ENCODE data around the gene GJB1.
A peak's percentile ranks its signal among the peaks of the same experiment; 100 is the strongest.

The GJB1 gene

DNA sequence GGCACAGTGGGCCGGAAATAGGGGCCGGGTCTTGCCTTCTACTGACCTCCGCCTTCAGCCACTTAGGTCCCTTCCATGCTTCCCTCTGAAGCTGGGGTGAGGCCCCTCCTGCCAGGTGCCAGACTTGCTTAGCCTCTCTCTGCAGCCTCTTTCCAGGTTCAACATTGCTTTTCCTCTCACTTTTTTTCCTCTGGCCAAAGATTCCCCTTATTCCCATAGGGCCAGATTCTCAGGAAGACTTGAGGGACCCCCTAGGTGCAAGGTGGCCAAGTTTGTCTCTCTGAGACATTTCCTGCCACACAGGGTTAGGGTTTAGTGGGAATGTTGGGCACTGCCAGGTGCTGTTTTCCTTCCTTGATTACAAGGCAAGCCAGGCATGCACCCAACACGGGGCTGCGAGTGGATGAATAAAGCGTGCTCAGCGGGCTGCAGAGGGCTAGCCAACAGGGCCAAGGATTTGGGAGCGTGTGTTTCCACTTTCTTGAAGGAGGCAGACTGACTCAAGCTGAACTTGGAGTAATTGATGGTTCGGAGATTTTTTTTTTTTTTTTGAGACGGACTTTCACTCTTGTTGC, 7.6 kb upstream of the GJB1 start:
- no peak for DNase-seq (ENCODE audit: low read depth)

DNA sequence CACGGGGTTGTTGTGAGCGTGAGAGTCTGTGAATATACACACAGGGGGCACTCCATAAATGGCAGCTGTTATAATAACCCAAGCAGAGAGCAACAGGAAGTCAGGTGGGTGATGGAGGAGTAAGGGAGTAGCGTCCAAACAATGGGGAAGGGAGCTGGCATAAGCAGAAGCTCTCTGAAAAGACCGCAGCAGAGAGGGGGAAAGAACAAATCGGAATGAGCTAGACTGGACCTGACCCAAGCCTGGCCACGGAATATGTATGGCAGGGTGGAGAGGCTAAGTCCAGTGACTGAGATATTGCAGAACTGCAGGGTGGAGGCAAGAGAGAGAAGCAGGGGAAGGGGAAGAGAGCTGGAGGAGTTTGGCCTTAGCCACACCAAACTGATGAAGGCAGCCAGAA, 6.5 kb upstream of the GJB1 start:
- DNase-seq (ENCODE audit: low read depth), result no peak

DNA sequence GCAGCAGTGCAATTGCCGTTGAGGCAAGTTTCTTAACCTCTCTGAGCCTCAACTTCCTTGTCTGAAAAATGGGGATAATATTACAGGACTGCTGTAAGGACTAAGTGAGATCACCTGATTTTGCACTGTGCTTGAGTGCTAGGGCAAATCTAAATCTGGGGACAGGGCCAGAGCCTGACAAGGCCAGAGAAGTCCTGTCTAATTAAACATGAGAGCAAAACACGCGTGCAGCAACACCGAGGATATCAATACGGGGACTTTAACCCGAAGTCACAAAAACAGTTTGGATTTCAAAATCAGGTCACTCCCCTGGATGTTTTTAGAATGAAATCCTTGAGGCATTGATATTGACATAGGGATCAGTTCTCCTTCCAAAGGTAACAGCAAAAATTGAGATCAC, 5.7 kb upstream of the GJB1 start:
- DNase-seq (ENCODE audit: low read depth), result no peak

DNA sequence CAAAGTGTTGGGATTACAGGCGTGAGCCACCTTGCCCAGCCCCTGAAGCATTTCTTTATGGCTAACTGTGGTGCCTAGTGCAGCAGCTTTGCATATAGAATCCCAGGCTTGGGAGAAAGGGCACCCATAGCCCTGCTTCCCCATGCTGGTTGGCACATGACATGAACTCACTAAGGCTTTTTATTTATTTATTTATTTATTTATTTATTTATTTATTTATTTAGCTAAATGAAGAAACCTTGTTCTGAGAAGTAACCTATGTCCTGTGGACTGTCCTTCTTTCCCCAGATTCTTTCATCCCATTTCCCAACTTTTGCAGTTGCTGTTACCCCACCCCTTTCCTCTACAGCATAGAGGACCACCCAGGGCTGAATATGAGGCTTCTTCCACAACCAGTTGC, 1.9 kb upstream of the GJB1 start:
- no peak for DNase-seq (ENCODE audit: low read depth)

DNA sequence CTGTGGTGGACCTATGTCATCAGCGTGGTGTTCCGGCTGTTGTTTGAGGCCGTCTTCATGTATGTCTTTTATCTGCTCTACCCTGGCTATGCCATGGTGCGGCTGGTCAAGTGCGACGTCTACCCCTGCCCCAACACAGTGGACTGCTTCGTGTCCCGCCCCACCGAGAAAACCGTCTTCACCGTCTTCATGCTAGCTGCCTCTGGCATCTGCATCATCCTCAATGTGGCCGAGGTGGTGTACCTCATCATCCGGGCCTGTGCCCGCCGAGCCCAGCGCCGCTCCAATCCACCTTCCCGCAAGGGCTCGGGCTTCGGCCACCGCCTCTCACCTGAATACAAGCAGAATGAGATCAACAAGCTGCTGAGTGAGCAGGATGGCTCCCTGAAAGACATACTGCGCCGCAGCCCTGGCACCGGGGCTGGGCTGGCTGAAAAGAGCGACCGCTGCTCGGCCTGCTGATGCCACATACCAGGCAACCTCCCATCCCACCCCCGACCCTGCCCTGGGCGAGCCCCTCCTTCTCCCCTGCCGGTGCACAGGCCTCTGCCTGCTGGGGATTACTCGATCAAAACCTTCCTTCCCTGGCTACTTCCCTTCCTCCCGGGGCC, 1.2 kb downstream of the GJB1 start:
- no peak for DNase-seq (ENCODE audit: low read depth)

DNA sequence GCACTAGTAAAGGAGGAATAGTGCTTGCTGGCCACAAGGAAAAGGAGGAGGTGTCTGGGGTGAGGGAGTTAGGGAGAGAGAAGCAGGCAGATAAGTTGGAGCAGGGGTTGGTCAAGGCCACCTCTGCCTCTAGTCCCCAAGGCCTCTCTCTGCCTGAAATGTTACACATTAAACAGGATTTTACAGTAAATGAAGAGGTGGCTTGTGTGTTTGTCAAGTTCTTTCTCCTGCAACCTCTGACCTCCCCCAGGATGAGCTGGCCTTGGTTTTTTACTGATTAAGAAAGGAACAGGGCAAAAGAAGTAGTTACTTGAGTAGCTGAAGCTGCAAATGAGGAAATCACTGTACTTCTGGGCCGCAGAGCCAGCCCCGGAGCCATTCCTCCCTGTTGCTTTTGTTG, 2.0 kb downstream of the GJB1 start:
- DNase-seq (ENCODE audit: low read depth), result no peak

DNA sequence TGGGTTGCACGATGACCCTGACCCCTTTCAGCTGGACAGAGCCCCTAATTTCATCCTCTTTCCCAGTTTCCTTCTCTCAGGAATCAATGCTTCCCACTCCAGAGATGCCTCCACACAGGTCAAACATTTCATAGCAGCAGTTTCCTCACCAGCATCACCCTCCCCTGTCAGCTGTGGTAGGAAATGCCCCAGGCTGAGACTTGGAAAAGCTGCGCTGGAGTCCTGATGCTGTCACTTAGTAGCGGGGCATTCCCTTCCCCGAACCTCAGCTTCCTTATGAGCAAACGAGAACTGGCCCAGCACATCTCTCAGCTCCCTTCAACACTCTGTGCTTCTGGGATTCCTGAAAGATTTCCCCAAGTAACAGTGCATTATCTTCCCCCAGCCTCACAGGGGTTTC, 2.7 kb downstream of the GJB1 start:
- DNase-seq (ENCODE audit: low read depth), result no peak

DNA sequence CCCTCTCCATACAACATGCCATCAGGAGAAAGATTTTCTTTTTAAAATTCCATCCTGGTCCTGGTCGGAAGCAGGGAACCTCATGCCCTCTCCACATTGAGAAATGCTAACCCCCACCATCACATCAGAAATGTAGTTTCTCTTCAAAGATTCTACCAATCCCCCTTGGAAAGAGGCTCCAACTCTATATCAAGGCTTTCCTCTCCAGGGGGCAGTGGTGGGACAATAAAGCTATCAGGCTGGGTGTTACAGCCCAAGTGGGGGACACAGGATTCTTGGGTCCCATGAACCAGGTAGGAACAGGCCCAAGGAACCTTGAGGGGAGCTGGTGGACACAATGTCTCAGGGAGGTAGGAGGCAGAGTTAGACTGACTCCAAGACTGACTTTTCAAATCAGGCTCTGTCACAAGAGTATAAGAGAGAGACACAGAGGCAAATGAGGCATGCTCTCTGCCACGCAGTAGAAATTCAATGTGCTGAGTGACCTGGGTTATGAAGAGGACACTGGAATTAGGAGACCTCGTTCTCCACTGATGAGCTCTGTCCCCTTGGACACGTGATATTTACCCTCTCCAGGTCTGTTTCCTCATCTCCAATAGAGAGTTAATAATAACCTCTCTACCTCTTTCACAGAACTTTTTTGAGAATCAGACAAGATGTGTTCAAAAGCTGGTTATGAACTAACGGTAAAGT, 4.5 kb downstream of the GJB1 start:
- DNase-seq (ENCODE audit: low read depth), result no peak

DNA sequence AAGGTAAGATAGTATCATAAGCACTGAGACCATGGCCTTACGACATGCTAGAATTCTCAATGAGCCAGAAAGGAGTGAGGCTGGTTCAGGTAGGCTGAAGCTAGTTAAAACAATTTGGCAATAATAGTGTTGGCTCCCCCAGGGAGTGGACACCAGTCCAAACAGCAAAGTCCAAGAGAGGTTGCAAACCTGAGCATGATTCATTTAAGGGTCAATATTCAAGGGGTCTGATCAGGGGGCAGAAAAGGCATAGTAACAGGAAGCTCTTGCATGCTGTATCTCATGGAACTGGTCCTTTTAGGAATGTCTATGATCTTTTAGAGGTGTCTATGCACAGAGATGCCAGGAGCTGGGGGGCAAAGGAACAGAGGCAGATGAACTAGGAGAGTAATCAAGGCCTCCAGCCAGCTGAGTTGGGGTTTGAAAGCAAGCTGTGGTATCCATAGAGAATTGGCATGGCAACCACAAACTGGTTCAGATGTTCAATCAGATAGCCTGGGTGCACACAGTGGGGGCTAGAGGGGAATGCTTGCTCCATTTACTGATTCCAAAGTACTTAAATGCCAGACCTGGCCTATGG, 5.1 kb downstream of the GJB1 start:
- DNase-seq (ENCODE audit: low read depth), result no peak

DNA sequence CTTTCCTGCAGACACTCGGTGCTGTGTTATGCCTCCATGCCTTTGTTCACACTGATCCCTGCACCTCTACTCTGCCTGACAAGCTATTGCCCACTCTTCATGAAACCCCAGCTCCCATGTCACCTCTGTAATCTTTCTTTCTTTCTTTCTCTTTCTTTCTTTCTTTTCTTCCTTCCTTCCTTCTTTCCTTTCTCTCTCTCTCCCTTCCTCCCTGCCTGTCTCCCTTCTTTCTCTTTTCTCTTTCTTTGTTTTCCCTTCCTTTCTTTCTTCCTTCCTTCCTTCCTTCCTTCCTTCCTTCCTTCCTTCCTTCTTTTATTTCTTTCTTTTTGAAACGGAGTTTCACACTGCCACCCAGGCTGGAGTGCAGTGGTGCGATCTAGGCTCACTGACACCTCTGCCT, 12.5 kb downstream of the GJB1 start:
- DNase-seq (ENCODE audit: low read depth), result no peak

DNA sequence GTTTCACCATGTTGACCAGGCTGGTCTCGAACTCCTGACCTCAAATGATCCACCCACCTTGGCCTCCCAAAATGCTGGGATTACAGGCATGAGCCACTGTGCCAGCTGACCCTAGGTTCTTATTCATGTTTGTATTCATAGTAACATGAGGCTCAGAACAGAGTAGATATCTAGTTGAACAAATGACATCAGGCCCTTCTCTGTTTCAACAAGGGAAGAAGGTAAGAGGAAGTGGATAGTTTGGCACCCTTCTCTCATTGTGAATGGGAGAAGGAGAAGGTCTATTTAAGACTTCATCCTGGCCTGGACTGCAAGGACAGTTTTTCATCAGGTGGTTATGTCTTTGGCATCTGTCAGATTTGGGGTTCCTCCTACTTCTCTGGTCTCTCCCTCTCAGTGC, 13.8 kb downstream of the GJB1 start:
- no peak for DNase-seq (ENCODE audit: low read depth)

DNA sequence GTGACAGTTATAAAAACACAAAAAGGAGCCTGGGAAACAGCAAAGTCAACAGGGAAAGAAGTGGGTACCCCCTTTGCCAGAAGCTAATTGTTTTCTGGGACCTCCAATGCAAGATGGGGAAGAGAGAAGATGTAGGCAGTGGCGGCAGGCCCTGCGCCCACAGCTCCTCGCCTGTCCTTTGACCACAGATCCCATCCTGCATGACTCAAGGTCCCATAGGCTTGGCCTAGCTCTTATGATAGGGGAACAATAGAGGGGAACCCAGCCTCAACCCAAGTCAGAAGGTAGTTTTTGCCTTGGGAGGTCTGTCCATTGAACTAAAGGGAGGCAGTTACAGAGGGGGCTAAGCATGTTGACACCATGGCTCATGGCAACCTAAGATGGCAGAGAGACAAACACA, 16.8 kb downstream of the GJB1 start:
- no peak for DNase-seq (ENCODE audit: low read depth)

DNA sequence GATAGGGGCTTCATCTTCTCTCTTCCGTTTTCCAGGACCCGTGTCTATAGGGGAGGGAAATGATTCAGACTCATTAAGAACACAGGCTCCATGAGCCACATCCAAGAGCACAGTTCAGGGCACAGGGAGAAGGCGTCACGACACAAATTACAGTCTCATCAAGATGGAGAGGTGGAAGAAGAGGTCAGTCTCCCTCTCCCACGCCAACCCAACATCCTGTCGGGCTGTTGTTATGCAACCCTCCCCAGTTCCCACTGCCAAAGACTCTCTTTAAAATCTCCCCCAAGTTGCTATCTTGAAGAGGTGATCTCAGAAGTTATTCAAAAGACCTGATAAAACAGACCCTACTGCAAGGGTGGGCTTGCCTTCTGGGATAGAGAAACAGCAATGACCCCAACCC, 18.3 kb downstream of the GJB1 start:
- DNase-seq (ENCODE audit: low read depth), result no peak

DNA sequence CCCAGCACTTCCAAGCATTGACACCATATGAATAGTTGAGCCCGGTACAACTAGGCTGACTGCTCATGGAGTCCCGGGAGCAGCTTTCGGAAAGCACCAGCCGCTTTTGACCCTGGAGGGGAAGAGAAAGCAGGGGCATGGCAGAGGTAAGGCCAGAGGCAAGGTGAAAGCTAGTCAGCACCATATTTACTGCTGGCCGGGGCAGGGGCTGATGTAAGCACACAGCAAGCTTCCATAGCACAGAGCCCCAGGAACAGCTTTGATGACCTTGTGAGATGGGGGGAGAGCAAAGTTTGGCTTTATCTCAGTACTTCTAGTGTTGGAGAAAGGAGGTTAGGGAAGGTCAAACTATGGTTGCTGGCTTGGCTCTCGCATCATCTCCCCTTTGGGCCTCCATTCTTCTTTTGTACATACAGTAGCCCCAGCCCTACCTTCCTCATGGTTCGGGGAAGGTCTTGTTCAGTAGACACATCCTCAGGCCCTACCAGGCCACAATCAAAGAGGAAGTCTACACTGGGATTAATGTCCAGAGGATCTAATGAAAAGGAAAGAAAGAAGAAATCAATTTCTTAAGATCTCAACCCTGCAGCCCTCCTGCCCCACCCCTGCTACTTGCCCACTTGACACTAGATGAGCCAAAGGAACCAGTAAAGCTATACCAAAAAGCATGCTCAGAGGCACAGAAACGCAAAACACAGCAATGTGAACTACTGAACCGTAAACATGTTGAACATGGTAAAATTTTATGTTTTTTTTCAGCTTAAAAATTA, 21.5 kb downstream of the GJB1 start:
- DNase-seq (ENCODE audit: low read depth), result no peak

DNA sequence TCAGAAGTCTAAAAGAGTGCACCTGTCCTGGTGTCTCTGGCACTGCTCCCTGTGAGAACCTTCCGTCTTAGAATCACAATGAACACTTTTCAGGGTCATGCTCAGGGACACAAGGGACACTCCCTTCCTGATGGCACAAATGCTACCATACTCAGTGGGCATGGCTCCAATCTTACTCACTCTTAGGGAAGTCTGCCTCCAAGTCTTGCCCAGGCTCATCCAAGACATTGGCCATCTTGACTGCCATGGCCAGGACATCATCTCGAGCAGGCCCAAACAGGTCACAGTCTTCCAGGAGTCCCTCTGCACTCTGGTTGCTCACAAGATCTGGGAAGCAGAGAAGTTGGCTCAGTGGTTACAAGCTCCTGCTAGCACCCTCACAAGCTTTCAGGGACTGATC, 22.1 kb downstream of the GJB1 start:
- no peak for DNase-seq (ENCODE audit: low read depth)

DNA sequence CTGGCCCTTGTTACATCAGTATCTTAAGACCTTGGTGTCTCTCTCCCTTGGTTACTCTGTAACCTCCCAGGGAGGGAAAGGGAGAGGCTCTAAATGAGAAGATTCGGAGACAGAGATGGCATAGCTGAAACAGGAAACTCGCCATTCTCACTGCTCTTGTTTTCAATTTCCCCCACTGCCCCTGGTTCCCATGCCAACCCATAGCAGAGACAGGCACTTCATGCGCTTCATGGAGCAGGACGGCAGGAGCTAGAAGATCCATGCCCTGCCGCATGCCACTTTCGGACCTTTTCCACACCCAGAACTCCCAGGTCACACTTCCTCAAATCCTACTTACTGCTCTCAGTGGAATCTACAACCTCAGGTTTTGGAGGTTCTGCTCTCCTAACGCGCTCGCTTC, 27.8 kb downstream of the GJB1 start:
- no peak for DNase-seq (ENCODE audit: low read depth)

DNA sequence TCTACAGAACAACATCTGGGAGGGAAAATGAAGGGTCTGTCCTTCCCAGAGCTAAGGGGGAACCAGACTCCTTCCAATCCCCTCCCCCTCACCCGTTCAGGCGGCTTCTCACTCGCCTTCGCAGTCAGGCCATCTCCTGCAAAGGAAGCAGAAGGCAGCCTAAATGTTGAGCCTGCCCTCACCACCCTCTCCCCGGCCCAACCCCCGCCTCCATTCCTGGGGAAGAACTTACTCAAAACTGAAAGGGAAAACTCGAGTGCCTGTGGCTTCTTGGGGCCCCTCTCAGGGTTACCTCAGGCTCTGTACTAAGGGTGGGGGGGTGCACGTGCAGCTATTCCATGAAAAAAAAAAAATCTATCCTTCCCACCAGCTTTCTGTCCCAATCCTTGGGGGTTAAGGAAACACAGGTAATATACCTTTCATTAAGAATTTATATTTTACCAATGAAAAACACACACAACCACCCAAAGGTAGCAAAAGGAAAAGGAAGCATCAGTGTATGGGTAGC, 28.5 kb downstream of the GJB1 start:
- DNase-seq (ENCODE audit: low read depth), result no peak

DNA sequence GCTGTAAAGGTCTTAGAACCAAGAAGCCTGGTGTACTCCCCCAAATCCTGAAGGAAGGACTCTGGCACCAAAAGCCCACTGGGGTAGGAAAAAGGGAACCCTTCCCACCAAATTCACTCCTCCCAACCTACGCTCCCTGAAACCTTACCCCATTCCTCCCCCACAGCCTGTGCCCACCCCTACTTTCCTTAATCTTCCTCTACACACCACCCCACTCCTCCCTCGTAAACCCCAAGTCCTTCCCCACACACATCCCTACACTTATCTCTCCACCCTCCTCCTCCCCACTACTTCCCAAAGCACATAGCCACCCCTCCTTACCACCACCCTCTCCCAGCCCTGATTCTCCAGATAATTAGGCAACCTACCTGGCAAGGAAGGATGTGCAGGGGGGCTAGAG, 29.2 kb downstream of the GJB1 start:
- no peak for DNase-seq (ENCODE audit: low read depth)

DNA sequence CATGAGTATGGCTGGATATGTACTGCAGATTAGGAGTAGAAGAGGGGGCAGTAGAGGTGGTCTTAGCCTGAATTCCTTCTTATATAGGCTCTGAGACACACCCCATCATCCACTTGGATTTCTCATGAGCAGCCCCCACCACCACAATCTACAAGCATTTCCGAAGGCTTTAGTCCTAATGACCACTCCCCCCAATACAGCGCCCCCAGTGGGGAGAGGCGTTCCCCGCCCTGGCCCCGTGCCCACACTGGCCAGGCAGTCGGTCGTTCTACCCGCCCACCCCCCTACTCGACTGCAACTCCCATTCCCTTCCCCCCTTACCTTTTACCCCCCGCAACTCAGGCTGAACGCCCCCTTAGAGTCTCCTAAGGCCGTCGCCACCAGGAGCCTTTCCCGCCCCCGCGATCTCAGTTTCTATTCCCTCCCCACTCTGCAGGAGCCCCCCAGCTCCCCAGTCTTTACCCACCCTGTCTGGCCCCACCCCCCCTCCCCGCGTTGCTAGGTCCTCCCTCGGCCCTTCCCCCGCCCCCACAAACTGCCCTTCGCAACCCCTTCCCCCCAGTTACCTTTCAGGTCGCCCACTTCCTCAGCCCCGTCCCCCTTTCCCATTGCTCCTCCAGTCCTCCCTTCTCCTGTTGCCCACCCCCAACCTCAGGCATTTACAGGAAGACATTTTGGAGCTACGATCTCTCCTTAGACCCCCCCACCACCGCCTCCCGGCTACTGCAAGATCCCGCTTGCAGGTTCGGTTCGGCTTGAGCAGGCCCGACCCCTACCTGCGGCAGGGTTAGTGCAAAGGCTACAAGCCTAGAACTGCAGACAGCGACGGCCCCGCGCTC, 30.4 kb downstream of the GJB1 start:
- no peak for DNase-seq (ENCODE audit: low read depth)

DNA sequence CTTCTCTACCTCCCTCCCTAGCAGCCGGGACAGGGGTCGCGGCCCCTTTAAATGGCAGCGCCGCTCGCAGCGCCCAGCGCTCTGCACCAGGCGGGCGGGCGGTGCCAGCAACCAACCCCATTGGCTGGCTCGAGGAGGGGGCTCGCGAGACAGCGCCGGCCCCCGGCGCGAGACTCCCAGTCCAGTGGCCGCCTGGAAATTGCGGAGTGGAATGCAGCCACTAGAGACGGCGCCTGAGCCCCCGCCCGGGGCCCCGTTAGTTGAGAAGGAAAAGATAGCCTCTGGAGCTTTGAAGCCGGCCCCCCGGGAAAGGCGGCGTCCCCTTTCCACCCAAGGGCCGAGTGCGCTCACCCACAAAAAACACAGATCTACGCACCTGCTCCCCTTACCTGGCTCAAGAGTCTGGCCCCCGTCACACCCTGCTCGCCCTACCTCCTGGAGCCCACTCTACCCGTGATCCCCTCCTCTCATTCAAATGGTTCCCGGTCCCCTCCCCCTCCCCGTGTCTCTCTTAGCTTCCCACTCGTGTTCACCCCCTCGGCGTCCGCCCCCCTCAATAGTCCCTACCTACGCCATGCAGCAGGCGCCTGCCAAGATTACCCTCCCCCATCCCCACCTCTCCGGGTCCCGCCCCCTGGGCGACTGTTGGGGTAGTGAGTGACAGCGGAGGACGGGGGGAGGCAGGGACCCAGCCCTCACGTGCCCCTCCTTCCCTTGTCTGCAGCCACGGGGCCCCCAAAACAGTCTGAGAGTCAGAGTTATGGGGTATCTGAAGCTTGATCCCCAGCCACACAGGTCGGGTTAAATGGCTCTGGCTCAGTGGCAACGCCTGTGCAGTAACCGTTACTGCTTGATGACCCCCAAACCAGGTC, 31.3 kb downstream of the GJB1 start, which contains the start of gene ZMYM3:
TSS of gene ZMYM3 (minus strand) at position 49 of the 872 bp plus-strand sequence. CDS start 885 bp downstream, outside the sequence.
- peak; percentile 68 for DNase-seq (ENCODE audit: low read depth)

All from T follicular helper cell (primary cell).